Measurements from ENCODE around the gene C15orf39.

GRCh38 chr15:75192307-75192706 lies 9.4 kb upstream of the C15orf39 start:
- TF ChIP-seq CTCF (IDR thresholded peaks at IDR 0.05) (no peak), POLR2A (IDR thresholded peaks at IDR 0.05) (no peak), EP300 (IDR thresholded peaks at IDR 0.05) (no peak)
